K562 (cell line): ENCODE data around the gene PFKFB2. TPM values are rescaled to one million over a fixed set of nuclear protein-coding genes. Genes with fewer than 3 reads are reported as not detected.

ENCODE experiments used
- BMI1 ChIP-seq: fragments of 150-350 bp; IDR thresholded peaks from 2 replicates; pipeline ENCODE4 v1.6.1; 2014; ENCODE audit warnings: low read length
- C11orf30 ChIP-seq: fragments of 450-650 bp; IDR thresholded peaks from 2 replicates; pipeline ENCODE4 v1.6.1; 2016; ENCODE audit warnings: low read depth, mild to moderate bottlenecking
- CREB3L1 ChIP-seq: fragments of 450-650 bp; IDR thresholded peaks from 2 replicates; pipeline ENCODE4 v1.6.1; 2014; ENCODE audit warnings: low read depth, mild to moderate bottlenecking, moderate library complexity, borderline replicate concordance
- HDAC2 ChIP-seq: fragments of 450-650 bp; IDR thresholded peaks from 2 replicates; pipeline ENCODE4 v1.6.1; 2016; ENCODE audit warnings: mild to moderate bottlenecking
- KDM1A ChIP-seq, 2 experiments: fragments of 450-650 bp; IDR thresholded peaks; 2 replicates each; pipeline ENCODE4 v1.6.1; 2016; ENCODE audit warnings: mild to moderate bottlenecking in 2 of 2
- KDM5B ChIP-seq: fragments of 200-600 bp; sonication (generic); IDR thresholded peaks from 2 replicates; pipeline ENCODE4 v1.6.1; 2012; ENCODE audit warnings: low read depth, mild to moderate bottlenecking, moderate library complexity, low read length, control low read depth, inconsistent platforms; ENCODE audit not compliant: insufficient replicate concordance
- PRPF4 ChIP-seq: fragments of 200-400 bp; formaldehyde crosslinking; IDR thresholded peaks from one replicate; pipeline ENCODE4 v1.6.1; 2017; ENCODE audit warnings: low read length, low read depth, mild to moderate bottlenecking; ENCODE audit not compliant: insufficient read depth, poor library complexity, severe bottlenecking
- SRSF3 ChIP-seq: fragments of 200-400 bp; formaldehyde crosslinking; IDR thresholded peaks from 2 replicates; pipeline ENCODE4 v1.6.1; 2016; ENCODE audit warnings: mild to moderate bottlenecking, low read length, moderate library complexity; ENCODE audit not compliant: insufficient read depth
- ZFX ChIP-seq: sonication (generic); formaldehyde crosslinking; IDR thresholded peaks from 2 replicates; pipeline ENCODE4 v1.8.0; 2022; ENCODE audit warnings: mild to moderate bottlenecking, missing genetic modification reagents, moderate library complexity
- ZNF263 ChIP-seq: sonication (generic); formaldehyde crosslinking; IDR thresholded peaks from 2 replicates; pipeline ENCODE4 v1.8.0; 2022; ENCODE audit warnings: mild to moderate bottlenecking, missing genetic modification reagents, borderline replicate concordance
- ZNF282 ChIP-seq: sonication (generic); formaldehyde crosslinking; IDR thresholded peaks from 2 replicates; pipeline ENCODE4 v1.8.1; 2023; ENCODE audit warnings: missing genetic modification reagents
- ZNF318 ChIP-seq, 2 experiments: fragments of 450-650 bp; IDR thresholded peaks; 2 replicates each; pipeline ENCODE4 v1.6.1; 2016; ENCODE audit warnings: mild to moderate bottlenecking in 2 of 2, borderline replicate concordance in 1 of 2, low read depth in 1 of 2, moderate library complexity in 1 of 2
- ZNF561 ChIP-seq: fragments of 450-650 bp; formaldehyde crosslinking; conservative IDR thresholded peaks from 2 replicates; pipeline ENCODE4 v1.4.0; 2020; ENCODE audit warnings: mild to moderate bottlenecking, moderate library complexity
- ZNF583 ChIP-seq: fragments of 250-450 bp; sonication (Bioruptor Pico); IDR thresholded peaks from 2 replicates; pipeline ENCODE4 v1.4.0; 2020
- ZNF77 ChIP-seq: fragments of 250-450 bp; sonication (Bioruptor Pico); IDR thresholded peaks from 2 replicates; pipeline ENCODE4 v1.5.0; 2020
- polyA plus RNA-seq, 8 experiments: library from polyadenylated mRNA; depleted of rRNA in 4 of 8; stranded (reverse) in 5 of 8; unstranded in 3 of 8; fragments of >200 nt; fragmentation: Nextera tagmentation in 2 of 8; fragmentation: Illumina TruSeq in 1 of 8; extraction: Ambion mirVana in 2 of 8; extraction: Trizol in 1 of 8; gene quantifications; 2 replicates each; pipeline versions ENCODE4 v1.2.1 to v1.2.3, GENCODE V29; 2011 to 2014; ENCODE audit warnings: inconsistent platforms in 1 of 8, missing spikeins in 1 of 8
- total RNA-seq, 7 experiments: library from RNA; depleted of rRNA in 6 of 7; stranded (reverse); fragments of >200 nt in 6 of 7; fragmentation: Illumina TruSeq in 2 of 7; extraction: Trizol in 2 of 7; gene quantifications; 2 replicates each; pipeline versions ENCODE4 v1.2.1 to v1.2.3, GENCODE V29; 2011 to 2021; ENCODE audit warnings: low replicate concordance in 1 of 7
- TF ChIP-seq, protein P1 (sequence below): fragments of 450-650 bp; formaldehyde crosslinking; IDR thresholded peaks from 2 replicates; pipeline ENCODE4 v1.4.0; 2020; ENCODE audit warnings: mild to moderate bottlenecking
- TF ChIP-seq, protein P2 (sequence below): IDR thresholded peaks from 2 replicates; pipeline ENCODE4 v1.6.1; 2014; ENCODE audit warnings: antibody characterized with exemption

PFKFB2 gene
- total and polyA plus RNA-seq, 9 of the 15 experiments (the other 6 are each of a cell fraction or from before 2014, with no cell fraction given) = 6.9 to 26.0 (median 16.4) TPM

DNA sequence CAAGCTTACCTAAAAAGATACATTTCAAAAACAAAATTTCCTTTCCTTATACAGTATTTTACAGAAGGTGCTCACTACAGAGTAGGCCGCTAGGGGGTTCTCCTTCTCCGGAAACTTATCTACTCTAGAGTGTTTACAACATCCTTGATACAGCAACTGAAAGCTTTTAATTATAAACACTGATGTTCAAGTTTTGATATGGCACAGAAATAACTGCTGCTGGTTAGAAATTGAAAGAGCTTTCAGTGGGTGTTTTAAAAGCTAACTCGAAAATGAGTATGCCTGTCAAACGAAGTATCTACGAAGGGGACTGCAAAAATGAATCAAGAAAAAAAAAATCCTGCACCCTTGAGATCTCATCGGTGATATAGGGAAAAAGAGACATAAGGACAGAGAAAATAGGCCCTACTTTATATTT, 3.1 kb upstream of the PFKFB2 start (continued):
- TF ChIP-seq SRSF3 (no peak), PRPF4 (no peak), ZNF263 (CRISPR knock-in tag) (no peak), KDM1A (IDR thresholded peaks at IDR 0.05) (0 out of 4 replicates have a peak, but pooled peaks have one; percentile 45 to 49), ZNF77 (no peak), BMI1 (no peak), ZFX (CRISPR knock-in tag) (no peak), C11orf30 (no peak), KDM5B (no peak), ZNF561 (CRISPR knock-in tag) (no peak), ZNF318 (IDR thresholded peaks at IDR 0.05; ENCODE audit: borderline replicate concordance in 1 of 2, low read depth in 1 of 2) (peak in 1 of 2 experiments; percentile 38; a peak in 1 of 4 replicates), ZNF282 (CRISPR knock-in tag) (no peak), CREB3L1 (no peak), ZNF583 (CRISPR knock-in tag) (no peak), HDAC2 (no peak)
- TF ChIP-seq, protein P1, sequence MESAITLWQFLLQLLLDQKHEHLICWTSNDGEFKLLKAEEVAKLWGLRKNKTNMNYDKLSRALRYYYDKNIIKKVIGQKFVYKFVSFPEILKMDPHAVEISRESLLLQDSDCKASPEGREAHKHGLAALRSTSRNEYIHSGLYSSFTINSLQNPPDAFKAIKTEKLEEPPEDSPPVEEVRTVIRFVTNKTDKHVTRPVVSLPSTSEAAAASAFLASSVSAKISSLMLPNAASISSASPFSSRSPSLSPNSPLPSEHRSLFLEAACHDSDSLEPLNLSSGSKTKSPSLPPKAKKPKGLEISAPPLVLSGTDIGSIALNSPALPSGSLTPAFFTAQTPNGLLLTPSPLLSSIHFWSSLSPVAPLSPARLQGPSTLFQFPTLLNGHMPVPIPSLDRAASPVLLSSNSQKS = peak; percentile 52; the same call in 1 of the 2 replicates
- TF ChIP-seq, protein P2, sequence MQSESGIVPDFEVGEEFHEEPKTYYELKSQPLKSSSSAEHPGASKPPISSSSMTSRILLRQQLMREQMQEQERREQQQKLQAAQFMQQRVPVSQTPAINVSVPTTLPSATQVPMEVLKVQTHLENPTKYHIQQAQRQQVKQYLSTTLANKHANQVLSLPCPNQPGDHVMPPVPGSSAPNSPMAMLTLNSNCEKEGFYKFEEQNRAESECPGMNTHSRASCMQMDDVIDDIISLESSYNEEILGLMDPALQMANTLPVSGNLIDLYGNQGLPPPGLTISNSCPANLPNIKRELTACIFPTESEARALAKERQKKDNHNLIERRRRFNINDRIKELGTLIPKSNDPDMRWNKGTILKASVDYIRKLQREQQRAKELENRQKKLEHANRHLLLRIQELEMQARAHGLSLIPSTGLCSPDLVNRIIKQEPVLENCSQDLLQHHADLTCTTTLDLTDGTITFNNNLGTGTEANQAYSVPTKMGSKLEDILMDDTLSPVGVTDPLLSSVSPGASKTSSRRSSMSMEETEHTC = no peak
